ENCODE measurements around the gene VPS16. TPM values are rescaled to one million over a fixed set of nuclear protein-coding genes. Genes with fewer than 3 reads are reported as not detected.

Gene VPS16
- total and polyA plus RNA-seq, 2 of the 4 experiments (the other 2 are of a cell fraction), result 38.7 to 48.0 TPM

- no peak for DNase-seq
- Histone ChIP-seq H3K14ac (replicated peaks; ENCODE audit: low read depth, low read length) (no peak overlapping the region), H4K5ac (ENCODE audit: low read depth, low read length) (no peak overlapping the region; the same call in 1 of the 2 replicates), H3K4me3 (ENCODE audit: insufficient read depth, low read depth, low read length) (no peak overlapping the region; the same call in 1 of the 2 replicates), H3K9ac (ENCODE audit: low read depth, low read length) (no peak overlapping the region), H3K18ac (ENCODE audit: low read depth, low read length) (no peak overlapping the region), H3K36me3 (ENCODE audit: control insufficient read depth, insufficient read depth, low read length) (no peaks in the 10 kb centered on the region; the same call in 1 of the 2 replicates), H3K23ac (ENCODE audit: low read depth, low read length) (no peak overlapping the region), H3K9me1 (ENCODE audit: insufficient read depth, low read length) (no peaks in the 10 kb centered on the region), H2BK120ac (ENCODE audit: low read depth, low read length) (no peak overlapping the region), H2BK5ac (ENCODE audit: low read depth, low read length, poor library complexity, severe bottlenecking) (no peak overlapping the region), H2AK5ac (ENCODE audit: low read depth, low read length) (no peak overlapping the region), H2BK20ac (ENCODE audit: low read depth, low read length) (no peak overlapping the region), H2BK15ac (ENCODE audit: low read depth, low read length) (no peak overlapping the region), H4K8ac (ENCODE audit: low read depth in 2 of 2, low read length in 2 of 2) (no peak overlapping the region), H3K4ac (ENCODE audit: low read depth, low read length) (no peak overlapping the region), H2AK9ac (replicated peaks; ENCODE audit: low read depth, low read length, poor library complexity) (no peak overlapping the region), H3K27ac (ENCODE audit: insufficient read depth, low read length) (no peak overlapping the region), H4K20me1 (ENCODE audit: insufficient read depth, low read length) (no peaks in the 10 kb centered on the region), H3K4me2 (ENCODE audit: low read depth, low read length) (no peak overlapping the region; the same call in 1 of the 2 replicates), H2AFZ (replicated peaks; ENCODE audit: low read length, poor library complexity) (peak overlapping the region; percentile 84), H3K27me3 (ENCODE audit: control insufficient read depth, insufficient read depth, low read length) (peaks cover 50% of the 10 kb centered on the region), H4K91ac (ENCODE audit: insufficient read depth, low read depth, low read length) (no peak overlapping the region), H3K4me1 (ENCODE audit: control insufficient read depth, insufficient read depth, low read length) (no peaks in the 10 kb centered on the region; the same call in 1 of the 2 replicates), H3K56ac (ENCODE audit: extremely low read depth, insufficient read depth, low read length) (no peak overlapping the region), H3K9me3 (ENCODE audit: control insufficient read depth, insufficient read depth, low read length) (0 out of 2 replicates have a peak, but pooled peaks cover 7% of the 10 kb centered on the region), H3K79me1 (ENCODE audit: low read depth in 1 of 2, low read length in 2 of 2) (no peaks in the 10 kb centered on the region)
- no TSS peak for BruUV-seq (replicated peaks)
- in situ Hi-C loops (cut with MboI; ENCODE audit: low sequenced_read_pairs) (no loop called here), intact Hi-C loops (cut with micrococcal nuclease) (no loop called here), dilution Hi-C loops (cut with HindIII; ENCODE audit: low sequenced_read_pairs, unreplicated experiment) (no loop called here)
- 47% methylated on average over 5 of the region's 9 CpGs; no CpG with 5 or more reads in 1 of the 2 experiments for WGBS, 2 experiments (ENCODE audit: extremely low coverage in 2 of 2, insufficient read length in 1 of 2)
- ChIA-PET CTCF (interaction anchor here (1.0 to 1.2 kb wide), 2 partner anchors 30 to 43 kb away, joined by 3 to 5 read pairs; no protein-coding TSS in a partner anchor), POLR2A (ENCODE audit: unreplicated experiment) (no interaction called here)
- TF ChIP-seq ELK1 (IDR thresholded peaks at IDR 0.05; ENCODE audit: borderline replicate concordance, low read depth, low read length), result no peak
- ATAC-seq (ENCODE audit: low read depth), result no peak
Measured at GRCh38 chr20:2799271-2799670, 41.3 kb upstream of the VPS16 start.
